ENCODE results near the gene NIPBL.
"Not testable (repeated sequence)": the region's sequence is repeated elsewhere in the genome, so short reads cannot be mapped to it uniquely, and the experiment has no call there.

The NIPBL gene

GRCh38 chr5:37043693-37044092 is 167.1 kb downstream of the NIPBL start:
- no peak for DNase-seq

GRCh38 chr5:37044120-37044519 is 167.6 kb downstream of the NIPBL start:
- no peak for DNase-seq

GRCh38 chr5:37045703-37046102 is 169.1 kb downstream of the NIPBL start:
- no peak for DNase-seq

- no peak for DNase-seq
Observed at GRCh38 chr5:37047947-37048346, 171.4 kb downstream of the NIPBL start.

GRCh38 chr5:37054391-37054790 is 177.8 kb downstream of the NIPBL start:
- DNase-seq: no peak

GRCh38 chr5:37055383-37055990 is 178.9 kb downstream of the NIPBL start:
- no peak for DNase-seq

GRCh38 chr5:37056762-37057161 is 180.2 kb downstream of the NIPBL start:
- no peak for DNase-seq

- DNase-seq: no peak
Observed at GRCh38 chr5:37060030-37060429, 183.5 kb downstream of the NIPBL start.

GRCh38 chr5:37063739-37064138 is 187.2 kb downstream of the NIPBL start:
- DNase-seq: no peak

GRCh38 chr5:37064442-37064841 is 187.9 kb downstream of the NIPBL start:
- DNase-seq: no peak

GRCh38 chr5:37071487-37071886 is 194.9 kb downstream of the NIPBL start:
- DNase-seq: no peak

GRCh38 chr5:37071901-37072581 is 195.5 kb downstream of the NIPBL start:
- DNase-seq: no peak

- no peak for DNase-seq
Observed at GRCh38 chr5:37075399-37075950, 198.9 kb downstream of the NIPBL start.

GRCh38 chr5:37077146-37077545 is 200.6 kb downstream of the NIPBL start:
- no peak for DNase-seq

GRCh38 chr5:37080697-37081096 is 204.1 kb downstream of the NIPBL start:
- no peak for DNase-seq

GRCh38 chr5:37082977-37083376 is 206.4 kb downstream of the NIPBL start:
- not testable (repeated sequence) for DNase-seq

GRCh38 chr5:37086026-37086425 is 209.5 kb downstream of the NIPBL start:
- DNase-seq: not testable (repeated sequence)

GRCh38 chr5:37086466-37087173 is 210.1 kb downstream of the NIPBL start:
- no peak for DNase-seq

- DNase-seq: no peak
Observed at GRCh38 chr5:37088009-37088408, 211.4 kb downstream of the NIPBL start.

- DNase-seq: no peak
Observed at GRCh38 chr5:37090123-37090726, 213.7 kb downstream of the NIPBL start.

GRCh38 chr5:37090781-37091180 is 214.2 kb downstream of the NIPBL start:
- no peak for DNase-seq

- not testable (repeated sequence) for DNase-seq
Observed at GRCh38 chr5:37093795-37094194, 217.2 kb downstream of the NIPBL start.

- not testable (repeated sequence) for DNase-seq
Observed at GRCh38 chr5:37099267-37099666, 222.7 kb downstream of the NIPBL start.

Data from GDM1 (cell line).